K562 (cell line): ENCODE data around the gene OPA3. TPM values are rescaled to one million over a fixed set of nuclear protein-coding genes. Genes with fewer than 3 reads are reported as not detected.

Experiments used
- ATF7 ChIP-seq: fragments of 450-650 bp; IDR thresholded peaks from 2 replicates; pipeline ENCODE4 v1.7.1; 2014; ENCODE audit warnings: mild to moderate bottlenecking, moderate library complexity
- CREM ChIP-seq: IDR thresholded peaks from 2 replicates; pipeline ENCODE4 v1.6.1; 2014; ENCODE audit warnings: antibody characterized with exemption, low read depth
- ESRRB ChIP-seq: fragments of 250-450 bp; sonication (Bioruptor Pico); IDR thresholded peaks from 2 replicates; pipeline ENCODE4 v1.5.0; 2020; ENCODE audit warnings: mild to moderate bottlenecking, moderate library complexity, borderline replicate concordance
- ETS1 ChIP-seq: conservative IDR thresholded peaks from 2 replicates; pipeline ENCODE4 v1.6.1; 2011; ENCODE audit warnings: low read depth, mild to moderate bottlenecking, low read length; ENCODE audit not compliant: control insufficient read depth
- GATAD2B ChIP-seq: fragments of 450-650 bp; IDR thresholded peaks from 2 replicates; pipeline ENCODE4 v1.6.1; 2017; ENCODE audit warnings: mild to moderate bottlenecking, borderline replicate concordance
- MAZ ChIP-seq, 2 experiments: fragments of 450-650 bp in 1 of 2; sonication (generic) in 1 of 2; formaldehyde crosslinking; IDR thresholded peaks in 1 of 2; conservative IDR thresholded peaks in 1 of 2; 2 replicates each; pipeline versions ENCODE4 v1.4.0 to v1.5.0; 2020; ENCODE audit warnings: mild to moderate bottlenecking in 1 of 2, missing genetic modification reagents in 1 of 2
- MYC ChIP-seq, 2 experiments: fragments of 250-450 bp in 1 of 2; sonication (Bioruptor Pico) in 1 of 2; IDR thresholded peaks; 2 replicates each; pipeline versions ENCODE4 v1.5.1 to v1.6.1; 2012 to 2021; ENCODE audit warnings: low read depth in 2 of 2, borderline replicate concordance in 1 of 2, improper control_type of control experiment in 1 of 2, low read length in 1 of 2, mild to moderate bottlenecking in 1 of 2, moderate library complexity in 1 of 2
- NR4A1 ChIP-seq, 2 experiments: fragments of 250-450 bp in 1 of 2; fragments of 450-650 bp in 1 of 2; sonication (Bioruptor Pico) in 1 of 2; IDR thresholded peaks; 2 replicates each; pipeline versions ENCODE4 v1.4.0 to v1.6.1; 2016 to 2020; ENCODE audit warnings: mild to moderate bottlenecking in 2 of 2, missing compliant biosample characterization in 1 of 2, missing genetic modification characterization in 1 of 2, moderate library complexity in 1 of 2
- POLR2H ChIP-seq: IDR thresholded peaks from 2 replicates; pipeline ENCODE4 v1.6.1; 2016; ENCODE audit warnings: missing genetic modification characterization, low read depth, mild to moderate bottlenecking, control low read depth, missing compliant biosample characterization, moderate library complexity
- SMARCE1 ChIP-seq: fragments of 450-650 bp; IDR thresholded peaks from 2 replicates; pipeline ENCODE4 v1.7.1; 2016; ENCODE audit warnings: mild to moderate bottlenecking
- TAF7 ChIP-seq: fragments of 450-650 bp; IDR thresholded peaks from 2 replicates; pipeline ENCODE4 v1.6.1; 2016; ENCODE audit warnings: missing genetic modification characterization, missing compliant biosample characterization
- TFAP4 ChIP-seq: sonication (generic); formaldehyde crosslinking; IDR thresholded peaks from 2 replicates; pipeline ENCODE4 v1.8.0; 2022; ENCODE audit warnings: missing genetic modification reagents, mild to moderate bottlenecking, moderate library complexity, borderline replicate concordance
- TSHZ1 ChIP-seq: fragments of 250-450 bp; sonication (Bioruptor Pico); IDR thresholded peaks from 2 replicates; pipeline ENCODE4 v1.4.0; 2020; ENCODE audit warnings: mild to moderate bottlenecking, moderate library complexity
- ZBTB33 ChIP-seq: sonication (generic); formaldehyde crosslinking; IDR thresholded peaks from 2 replicates; pipeline ENCODE4 v1.8.1; 2023; ENCODE audit warnings: mild to moderate bottlenecking, missing genetic modification reagents
- ZNF277 ChIP-seq: fragments of 250-450 bp; sonication (Bioruptor Pico); IDR thresholded peaks from 2 replicates; pipeline ENCODE4 v1.8.0; 2022; ENCODE audit warnings: inconsistent platforms, mild to moderate bottlenecking, moderate library complexity, borderline replicate concordance
- polyA plus RNA-seq, 8 experiments: library from polyadenylated mRNA; depleted of rRNA in 4 of 8; stranded (reverse) in 5 of 8; unstranded in 3 of 8; fragments of >200 nt; fragmentation: Nextera tagmentation in 2 of 8; fragmentation: Illumina TruSeq in 1 of 8; extraction: Ambion mirVana in 2 of 8; extraction: Trizol in 1 of 8; gene quantifications; 2 replicates each; pipeline versions ENCODE4 v1.2.1 to v1.2.3, GENCODE V29; 2011 to 2014; ENCODE audit warnings: inconsistent platforms in 1 of 8, missing spikeins in 1 of 8
- total RNA-seq, 7 experiments: library from RNA; depleted of rRNA in 6 of 7; stranded (reverse); fragments of >200 nt in 6 of 7; fragmentation: Illumina TruSeq in 2 of 7; extraction: Trizol in 2 of 7; gene quantifications; 2 replicates each; pipeline versions ENCODE4 v1.2.1 to v1.2.3, GENCODE V29; 2011 to 2021; ENCODE audit warnings: low replicate concordance in 1 of 7

The OPA3 gene
- total and polyA plus RNA-seq, 9 of the 15 experiments (the other 6 are each of a cell fraction or from before 2014, with no cell fraction given) = 1.4 to 18.8 (median 9.0) TPM

DNA sequence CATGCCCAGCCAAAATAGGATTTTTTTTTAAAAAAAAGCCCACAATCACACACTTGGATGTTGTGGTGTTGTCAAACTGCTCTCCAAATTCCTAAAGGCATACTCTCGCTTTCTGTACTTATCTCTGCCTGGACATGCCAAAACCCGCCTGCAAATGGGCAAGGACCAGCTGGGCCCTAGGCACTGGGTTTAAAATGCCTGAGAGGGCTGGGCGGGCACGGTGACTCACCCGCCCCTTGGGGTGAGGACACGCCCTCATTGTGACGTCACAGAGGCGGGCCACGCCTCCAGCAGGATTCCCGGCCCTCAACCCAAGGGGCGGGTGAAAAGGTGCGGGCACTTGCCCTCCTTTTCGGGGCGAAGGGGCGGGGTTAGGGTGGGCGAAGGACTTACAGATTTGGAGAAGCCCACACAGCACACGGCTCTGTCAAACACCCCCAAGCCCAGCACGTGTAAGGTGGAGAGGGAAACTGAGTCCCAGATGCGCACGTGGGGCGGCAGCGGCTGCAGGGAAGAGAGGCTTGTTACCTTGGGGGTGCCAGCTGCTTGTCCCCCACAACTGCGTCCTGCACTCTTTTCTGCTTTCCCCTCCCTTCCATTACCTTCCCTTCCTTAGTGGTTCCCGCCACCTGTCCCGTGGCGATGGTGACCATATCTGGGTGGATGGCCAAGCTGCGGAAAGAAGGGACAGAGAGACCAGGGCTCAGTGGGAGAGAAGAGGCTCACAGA is 48.0 kb upstream of the OPA3 start (continued):
- TF ChIP-seq NR4A1 (CRISPR knock-in tag; IDR thresholded peaks at IDR 0.05) (0 out of 2 replicates have a peak, but pooled peaks have one; percentile 35), NR4A1 (tag; IDR thresholded peaks at IDR 0.05) (no peak), ATF7 (peak; percentile 82), CREM (peak; percentile 93), POLR2H (tag) (no peak), ZNF277 (CRISPR knock-in tag) (no peak), MYC (IDR thresholded peaks at IDR 0.05; ENCODE audit: low read depth, low read length) (0 out of 2 replicates have a peak, but pooled peaks have one; percentile 13), MYC (CRISPR knock-in tag; IDR thresholded peaks at IDR 0.05; ENCODE audit: borderline replicate concordance, low read depth) (no peak), MAZ (CRISPR knock-in tag; conservative IDR thresholded peaks at IDR 0.05 in 1 of 2, IDR thresholded peaks at IDR 0.05 in 1 of 2) (peak; percentile 44 to 60; a peak in 3 of 4 replicates), TSHZ1 (no peak), ESRRB (CRISPR knock-in tag) (no peak), SMARCE1 (0 out of 2 replicates have a peak, but pooled peaks have one; percentile 23), ZBTB33 (CRISPR knock-in tag) (peak; percentile 86), ETS1 (no peak), TAF7 (tag) (no peak), TFAP4 (CRISPR knock-in tag) (peak; percentile 89), GATAD2B (no peak)
